GM19463 (cell line): ENCODE data around the gene IMPDH1.

ENCODE experiments used
- ATAC-seq: cut with Tn5 transposase; IDR thresholded peaks from one replicate; pipeline ENCODE4 v1.9.1; 2021; ENCODE audit warnings: mild to moderate bottlenecking, moderate library complexity; ENCODE audit not compliant: unreplicated experiment

Gene IMPDH1

DNA sequence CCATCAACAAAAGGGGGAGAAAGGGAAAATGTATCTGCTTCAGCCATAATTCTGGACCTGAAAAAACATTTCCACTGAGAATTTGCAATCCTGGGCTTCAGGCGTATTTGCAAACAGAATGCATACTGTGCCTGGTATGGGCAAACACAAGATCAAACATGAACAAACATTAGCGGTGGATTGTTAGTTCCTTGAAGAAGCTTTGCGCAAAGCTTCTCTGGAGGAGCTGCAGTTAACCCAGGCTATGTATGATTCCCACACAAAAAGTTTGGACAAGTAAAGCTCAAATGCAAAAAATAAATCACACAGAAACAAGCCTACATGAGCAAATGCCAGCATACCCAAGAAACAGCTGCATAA lies 25.5 kb upstream of the IMPDH1 start:
- no peak for ATAC-seq

- no peak for ATAC-seq
Measured at GRCh38 chr7:128434413-128435326, 24.9 kb upstream of the IMPDH1 start.

- ATAC-seq: no peak
Measured at GRCh38 chr7:128431754-128432153, 22.0 kb upstream of the IMPDH1 start.

DNA sequence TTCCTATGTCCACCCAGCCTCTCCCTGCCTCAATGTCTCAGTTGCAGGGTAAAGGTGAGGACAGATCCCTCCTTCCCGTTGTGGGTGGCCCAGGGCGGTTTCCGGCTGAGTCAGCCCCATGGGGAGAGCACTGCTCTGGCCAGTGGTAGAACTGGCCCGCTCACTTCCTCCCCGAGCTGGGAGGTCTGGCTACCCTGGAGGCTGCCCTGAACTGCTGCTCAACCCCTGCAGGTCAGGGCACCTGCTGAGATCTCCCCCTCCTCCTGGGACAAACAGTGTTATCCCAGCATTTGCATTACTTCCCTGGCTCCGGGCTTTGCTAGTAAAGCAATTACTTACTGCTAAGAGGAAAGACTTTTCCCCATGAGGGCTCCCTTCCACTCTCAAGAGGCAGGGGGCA lies 21.4 kb upstream of the IMPDH1 start:
- no peak for ATAC-seq

GRCh38 chr7:128430207-128430606 lies 20.4 kb upstream of the IMPDH1 start:
- no peak for ATAC-seq

GRCh38 chr7:128427289-128427891 lies 17.6 kb upstream of the IMPDH1 start:
- ATAC-seq: no peak

DNA sequence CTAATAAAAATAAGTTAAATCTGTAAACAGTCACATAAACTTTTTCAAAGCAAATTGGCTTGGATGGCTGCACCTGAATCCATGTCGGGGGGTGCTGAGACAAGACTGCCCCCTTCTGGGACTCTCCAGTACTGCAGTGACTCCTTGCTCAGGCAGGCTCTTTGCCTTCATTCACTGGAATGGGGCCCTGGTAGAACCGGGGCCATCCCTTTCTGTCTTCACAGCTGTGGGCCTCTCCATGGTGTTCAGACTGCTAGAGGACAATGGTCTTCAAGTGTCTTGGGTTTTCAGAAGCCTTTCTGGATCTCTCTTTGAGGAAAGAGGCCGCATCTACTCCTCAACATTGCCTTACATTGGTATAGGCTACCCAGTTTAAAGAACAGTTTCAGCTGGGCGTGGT lies 16.1 kb upstream of the IMPDH1 start:
- no peak for ATAC-seq

GRCh38 chr7:128424686-128425275 lies 15.0 kb upstream of the IMPDH1 start:
- no peak for ATAC-seq

DNA sequence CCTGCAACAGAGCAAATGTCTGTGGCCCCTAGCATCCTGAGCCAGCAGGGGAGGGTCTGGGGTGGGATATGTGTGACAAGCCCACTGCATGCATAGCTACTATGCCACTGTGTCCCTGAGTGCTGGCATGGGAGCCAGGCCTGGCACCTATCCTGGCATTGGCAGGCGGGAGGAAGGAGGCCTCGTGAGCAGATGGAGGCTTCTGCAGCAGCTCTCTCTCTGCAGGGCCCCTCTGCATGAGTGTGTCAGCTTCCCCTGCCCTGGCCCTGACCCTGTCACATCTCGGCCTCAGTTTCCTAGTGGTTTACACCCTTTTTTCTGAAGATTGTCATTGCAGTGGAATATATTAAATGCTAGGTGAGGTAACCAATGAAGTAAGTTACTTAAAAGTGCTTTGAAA lies 13.1 kb upstream of the IMPDH1 start:
- no peak for ATAC-seq

- no peak for ATAC-seq
Measured at GRCh38 chr7:128422037-128422436, 12.3 kb upstream of the IMPDH1 start.

DNA sequence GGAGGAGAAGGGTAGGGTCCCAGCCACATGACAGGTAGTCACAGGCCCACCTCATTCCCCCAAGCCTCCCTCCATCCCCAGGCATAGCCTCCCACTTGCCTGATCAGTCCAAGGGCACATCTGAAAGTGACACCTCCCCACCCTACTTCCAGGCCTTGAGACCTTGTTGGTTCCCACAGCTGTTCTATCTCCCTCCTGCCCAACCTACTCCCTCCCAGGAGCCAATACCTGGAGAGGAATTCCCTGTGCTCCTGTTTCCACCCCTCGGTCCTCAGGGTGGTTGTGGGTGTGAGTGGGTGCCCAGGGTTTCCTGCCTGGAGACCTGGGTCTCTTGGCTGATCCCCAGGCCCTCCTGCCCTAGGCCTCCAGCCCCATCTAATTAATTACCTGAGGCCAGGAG lies 11.6 kb upstream of the IMPDH1 start:
- no peak for ATAC-seq

GRCh38 chr7:128420773-128421172 lies 11.0 kb upstream of the IMPDH1 start:
- no peak for ATAC-seq

DNA sequence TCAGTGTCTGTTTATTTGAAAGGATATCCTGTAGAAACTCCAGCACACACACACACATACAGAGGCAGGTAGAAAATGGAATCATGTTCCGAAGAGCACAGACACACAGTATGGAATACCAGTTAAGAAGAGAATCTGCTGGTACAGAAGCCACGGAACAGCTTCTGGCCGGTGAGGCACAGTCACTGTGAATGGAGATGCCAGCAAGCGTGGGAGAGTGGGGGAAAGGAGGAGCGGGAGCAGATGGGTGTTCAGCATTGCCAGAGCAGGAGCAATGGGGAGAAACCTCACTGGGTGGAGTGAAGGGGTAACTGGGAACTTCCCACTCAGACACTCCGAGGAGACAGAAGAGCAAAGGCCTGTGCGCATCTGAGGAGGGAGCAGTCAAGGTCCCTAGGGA lies 9.5 kb upstream of the IMPDH1 start:
- no peak for ATAC-seq

DNA sequence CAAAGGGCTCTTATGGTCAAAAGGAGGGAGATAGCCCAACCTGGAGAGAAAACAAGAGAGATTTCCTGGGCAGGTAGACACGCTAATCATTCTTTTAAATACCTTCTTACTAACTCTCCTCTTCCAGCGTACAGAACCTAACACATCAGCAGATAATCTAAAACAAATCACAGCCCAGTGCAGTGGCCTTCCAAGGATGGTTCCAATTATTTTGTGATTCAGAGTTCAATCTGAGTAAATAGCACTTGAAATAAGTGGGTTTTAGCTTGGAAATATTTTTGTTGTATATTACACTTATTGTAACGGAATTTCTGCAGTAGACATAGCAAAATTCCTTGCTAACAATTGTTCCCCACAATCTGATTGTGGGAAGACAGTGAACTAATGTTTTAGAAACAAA lies 7.3 kb upstream of the IMPDH1 start:
- no peak for ATAC-seq

DNA sequence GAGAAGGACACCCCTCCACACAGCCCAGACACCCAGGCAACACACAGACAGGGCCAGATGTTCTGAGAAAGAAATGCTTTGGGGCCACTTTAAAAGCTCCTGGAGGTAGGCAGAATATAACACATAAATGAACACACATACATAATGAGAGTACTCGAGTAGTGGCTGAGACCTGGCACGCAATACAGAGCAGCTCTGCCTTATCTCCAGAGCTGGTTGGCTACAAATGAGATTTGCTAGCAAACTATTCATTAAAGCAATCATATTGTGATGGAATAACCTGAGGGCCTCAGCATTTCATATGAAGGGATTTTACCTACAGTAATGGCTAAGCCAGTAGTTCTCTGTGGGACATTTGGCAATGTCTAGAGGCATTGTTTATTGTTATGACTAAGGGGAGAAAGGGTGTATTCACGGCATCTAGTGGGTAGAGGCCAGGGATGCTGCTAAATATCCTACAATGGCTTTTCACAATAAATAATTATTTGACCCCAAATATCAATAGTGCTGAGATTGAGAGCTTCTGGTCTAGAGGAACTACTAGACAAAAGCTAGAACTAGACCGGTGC lies 5.5 kb upstream of the IMPDH1 start:
- ATAC-seq: no peak

- ATAC-seq: no peak
Measured at GRCh38 chr7:128410451-128410753, 620 bp upstream of the IMPDH1 start.

DNA sequence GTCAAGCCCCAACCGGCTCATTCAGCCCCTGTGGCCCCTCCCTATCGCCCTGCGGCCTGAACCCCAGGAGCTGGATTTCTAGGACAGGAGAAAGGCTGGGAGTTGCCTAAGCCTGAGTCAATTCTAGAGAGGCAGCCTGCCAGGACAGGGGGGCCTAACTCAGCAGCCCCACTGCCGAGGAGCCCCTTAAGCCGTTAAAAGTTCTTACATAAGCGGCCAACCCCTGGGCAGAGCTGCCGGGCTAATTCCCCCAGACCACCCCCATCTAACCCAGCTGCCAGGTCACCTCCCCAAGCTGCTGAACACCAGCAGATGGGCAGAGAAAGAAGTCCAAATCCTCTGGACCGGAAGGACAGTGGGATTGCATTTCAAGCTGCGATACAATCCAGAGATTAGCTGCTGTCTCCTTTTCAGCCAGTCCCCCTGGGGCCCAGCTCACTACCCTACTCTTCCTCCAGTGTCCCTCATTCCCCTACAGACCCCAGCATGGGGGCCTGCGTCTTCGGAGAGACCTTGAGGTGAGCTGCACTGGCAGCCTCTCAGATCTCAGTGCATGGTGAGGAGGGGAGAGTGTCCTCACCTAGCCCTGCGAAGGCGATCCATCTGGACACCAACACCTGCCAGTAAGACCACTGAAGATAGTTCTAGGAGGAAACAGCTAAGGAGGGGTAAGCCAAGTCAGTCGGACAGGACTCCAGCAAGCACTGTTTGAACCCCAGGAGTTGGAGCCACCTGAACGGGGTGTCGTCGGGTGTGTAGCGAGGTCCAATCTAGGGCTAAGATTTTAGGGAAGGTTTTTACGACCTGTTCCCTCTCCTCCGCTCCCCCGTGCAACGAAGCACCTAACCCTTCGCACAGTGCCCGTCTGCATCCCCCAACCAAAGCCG lies 830 bp downstream of the IMPDH1 start:
- no peak for ATAC-seq

DNA sequence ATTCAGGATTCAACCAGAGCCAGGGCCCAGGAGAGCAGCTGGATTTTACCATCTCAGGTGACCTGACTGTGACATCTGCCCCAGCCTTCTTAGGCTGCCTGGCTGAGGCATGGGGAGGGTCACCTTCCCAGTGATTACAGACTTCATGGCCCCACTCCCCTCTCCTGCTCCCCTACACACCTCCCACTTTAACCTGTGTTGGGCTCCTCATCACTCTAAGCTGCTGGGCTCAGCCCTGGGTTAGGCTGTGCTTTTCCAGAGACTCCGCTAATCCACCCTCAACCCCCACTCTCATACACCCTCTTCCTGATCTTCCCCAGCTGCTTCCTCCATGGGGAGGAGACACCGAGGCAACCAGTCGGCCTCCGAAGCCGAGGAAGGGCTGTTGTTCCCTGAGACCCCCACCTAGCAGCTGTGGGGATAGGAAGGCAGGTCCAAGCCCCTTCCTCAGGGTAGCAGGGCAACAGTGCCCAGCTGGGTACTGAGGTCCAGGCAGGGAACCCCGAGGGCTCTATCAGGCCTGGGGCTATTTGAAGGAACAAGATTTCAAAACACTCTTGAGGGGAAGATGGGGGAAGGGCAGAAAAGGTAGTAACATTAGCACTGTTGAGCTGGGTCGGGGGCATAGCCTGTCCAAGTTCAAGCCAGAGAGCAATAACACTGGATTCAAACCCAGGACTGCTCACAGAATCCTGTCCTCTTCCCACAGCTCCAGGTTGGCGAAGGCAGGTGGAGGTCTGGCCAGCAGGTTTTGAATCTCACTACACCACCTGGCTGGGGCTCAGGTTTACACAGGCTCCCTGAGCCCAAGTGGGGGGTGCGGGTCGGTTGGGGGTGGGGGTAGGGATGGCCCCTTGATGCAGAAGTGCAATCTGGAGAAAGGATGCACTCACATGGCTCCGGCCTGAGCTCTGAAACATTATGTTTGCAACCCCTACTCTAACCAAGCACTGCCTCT lies 1.8 kb downstream of the IMPDH1 start:
- ATAC-seq: no peak

DNA sequence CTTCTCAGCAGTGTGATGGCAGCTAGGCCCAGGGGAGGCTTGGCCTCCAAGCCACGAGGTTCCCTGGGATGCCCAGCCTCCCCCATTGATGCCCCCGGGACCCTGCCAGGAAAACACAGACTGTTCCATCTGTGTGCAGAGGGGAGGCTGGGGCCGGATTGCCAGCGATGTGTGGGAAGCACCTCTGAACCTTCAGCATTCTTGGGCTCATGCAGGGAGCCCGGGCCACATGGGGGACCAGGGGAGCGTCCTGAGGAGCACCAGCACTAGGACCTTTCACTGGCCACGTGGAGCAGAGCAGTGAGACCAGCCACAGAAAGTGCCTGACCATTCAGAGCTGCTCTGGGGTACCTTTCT lies 2.6 kb downstream of the IMPDH1 start:
- no peak for ATAC-seq
